Hematopoietic multipotent progenitor cell treated with erythropoietin and hydrocortisone succinate and interleukin-3 and kit ligand, for 6 days (in vitro differentiated cells): Measurements from ENCODE around the gene SPSB2.

ENCODE experiments used
- DNase-seq: peaks from one replicate; pipeline ENCODE4 v3.0.0-alpha.2; 2015

SPSB2 gene

GRCh38 chr12:6849976-6850560, 23.0 kb downstream of the SPSB2 start:
- DNase-seq, result no peak

- no peak for DNase-seq
Measured at GRCh38 chr12:6849427-6849826, 23.7 kb downstream of the SPSB2 start.

DNA sequence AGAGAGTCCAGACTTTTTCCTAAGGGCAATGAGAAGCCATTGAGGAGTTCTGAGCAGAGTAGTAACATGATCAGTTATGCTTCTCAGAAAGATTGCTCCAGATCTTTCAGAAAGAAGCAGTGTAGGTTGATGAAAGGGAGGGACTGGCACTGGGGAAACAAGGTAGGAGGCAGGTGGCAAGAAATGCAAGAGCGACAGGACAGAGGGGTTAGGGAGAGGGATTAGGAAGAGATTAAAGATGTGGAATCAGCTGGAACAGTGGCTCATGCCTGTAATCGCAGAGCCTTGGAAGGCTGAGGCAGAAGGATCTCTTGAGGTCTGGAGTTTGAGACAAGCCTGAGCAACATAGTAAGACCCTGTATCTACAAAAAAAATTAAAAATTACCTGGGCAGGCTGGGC, 25.4 kb downstream of the SPSB2 start:
- DNase-seq, result no peak

DNA sequence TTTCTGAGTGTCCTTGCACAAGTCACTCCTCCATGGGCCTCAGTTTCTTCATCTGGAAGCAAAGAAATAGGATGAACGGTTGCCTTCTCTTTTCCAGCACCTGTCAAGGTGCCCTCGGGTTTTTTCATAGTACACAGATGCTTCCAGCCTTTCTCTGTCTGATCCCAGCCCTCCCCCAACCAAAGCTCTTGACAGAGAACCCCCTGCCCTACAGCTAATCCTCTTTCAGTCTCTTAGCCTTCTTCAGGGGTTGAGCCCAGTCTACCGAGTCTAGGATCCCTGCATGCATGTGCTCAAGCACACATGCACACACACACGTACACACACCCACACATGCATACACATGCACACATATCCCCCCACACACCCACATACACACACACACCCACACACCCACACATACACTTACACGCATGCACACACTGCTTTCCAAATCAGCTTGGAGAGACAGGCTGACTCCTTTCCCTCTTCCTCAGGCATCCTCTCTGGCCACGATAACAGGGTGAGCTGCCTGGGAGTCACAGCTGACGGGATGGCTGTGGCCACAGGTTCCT, 26.7 kb downstream of the SPSB2 start:
- DNase-seq, result no peak

DNA sequence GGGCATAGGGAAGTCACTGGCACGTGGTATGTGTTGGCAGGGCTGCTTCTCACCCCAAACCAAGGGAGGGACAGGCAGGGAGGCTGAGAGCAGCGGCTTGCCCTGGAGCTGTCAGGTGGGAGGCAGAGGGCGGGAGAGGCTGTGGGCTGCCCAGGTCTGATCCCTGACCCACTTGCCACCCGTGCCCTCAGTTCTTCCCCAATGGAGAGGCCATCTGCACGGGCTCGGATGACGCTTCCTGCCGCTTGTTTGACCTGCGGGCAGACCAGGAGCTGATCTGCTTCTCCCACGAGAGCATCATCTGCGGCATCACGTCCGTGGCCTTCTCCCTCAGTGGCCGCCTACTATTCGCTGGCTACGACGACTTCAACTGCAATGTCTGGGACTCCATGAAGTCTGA, 27.7 kb downstream of the SPSB2 start:
- DNase-seq, result no peak

DNA sequence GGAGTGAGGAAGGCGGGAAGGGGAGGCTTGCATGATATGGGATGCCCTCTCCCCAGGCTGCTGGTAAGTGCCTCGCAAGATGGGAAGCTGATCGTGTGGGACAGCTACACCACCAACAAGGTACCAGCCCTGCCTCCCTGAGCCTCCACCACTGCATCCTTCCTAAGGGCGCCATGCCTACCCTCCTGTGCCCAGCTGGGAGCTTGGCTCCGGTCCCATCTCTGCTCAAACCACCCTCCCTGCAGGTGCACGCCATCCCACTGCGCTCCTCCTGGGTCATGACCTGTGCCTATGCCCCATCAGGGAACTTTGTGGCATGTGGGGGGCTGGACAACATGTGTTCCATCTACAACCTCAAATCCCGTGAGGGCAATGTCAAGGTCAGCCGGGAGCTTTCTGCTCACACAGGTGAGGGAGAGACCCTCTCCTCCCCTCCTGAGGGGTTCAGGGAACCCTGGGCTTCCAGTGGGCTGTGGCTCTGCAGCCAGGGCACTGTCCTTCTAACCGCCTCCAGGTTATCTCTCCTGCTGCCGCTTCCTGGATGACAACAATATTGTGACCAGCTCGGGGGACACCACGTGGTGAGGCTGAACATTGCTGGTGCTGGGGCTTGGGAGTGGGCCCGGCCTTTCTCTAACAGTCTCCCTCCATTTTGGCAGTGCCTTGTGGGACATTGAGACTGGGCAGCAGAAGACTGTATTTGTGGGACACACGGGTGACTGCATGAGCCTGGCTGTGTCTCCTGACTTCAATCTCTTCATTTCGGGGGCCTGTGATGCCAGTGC, 29.8 kb downstream of the SPSB2 start:
- peak; percentile 65 for DNase-seq

DNA sequence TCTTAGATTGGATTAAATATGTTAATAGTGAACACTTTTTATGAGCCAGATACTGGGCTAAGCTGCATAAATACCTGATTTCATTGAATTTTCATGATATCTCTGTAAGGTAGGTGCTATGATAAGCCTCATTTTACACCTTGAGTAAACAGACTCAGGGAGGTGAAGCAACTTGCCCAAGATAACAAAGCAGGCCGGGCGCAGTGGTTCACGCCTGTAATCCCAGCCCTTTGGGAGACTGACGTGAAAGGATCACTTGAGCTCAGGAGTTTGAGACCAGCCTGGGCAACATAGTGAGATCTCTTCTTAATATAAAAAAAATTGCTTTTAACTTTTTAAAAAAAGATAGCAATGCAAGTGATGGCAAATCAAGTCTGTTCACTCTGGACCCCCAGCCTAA, 31.0 kb downstream of the SPSB2 start:
- no peak for DNase-seq

GRCh38 chr12:6840761-6841515, 32.2 kb downstream of the SPSB2 start, which contains the start of gene GNB3:
GNB3 (plus strand) TSS chr12:6840925; CDS start chr12:6841288, 363 bp downstream.
- DNase-seq, result no peak

- DNase-seq, result peak; percentile 33
Measured at GRCh38 chr12:6840330-6840729, 32.8 kb downstream of the SPSB2 start.

DNA sequence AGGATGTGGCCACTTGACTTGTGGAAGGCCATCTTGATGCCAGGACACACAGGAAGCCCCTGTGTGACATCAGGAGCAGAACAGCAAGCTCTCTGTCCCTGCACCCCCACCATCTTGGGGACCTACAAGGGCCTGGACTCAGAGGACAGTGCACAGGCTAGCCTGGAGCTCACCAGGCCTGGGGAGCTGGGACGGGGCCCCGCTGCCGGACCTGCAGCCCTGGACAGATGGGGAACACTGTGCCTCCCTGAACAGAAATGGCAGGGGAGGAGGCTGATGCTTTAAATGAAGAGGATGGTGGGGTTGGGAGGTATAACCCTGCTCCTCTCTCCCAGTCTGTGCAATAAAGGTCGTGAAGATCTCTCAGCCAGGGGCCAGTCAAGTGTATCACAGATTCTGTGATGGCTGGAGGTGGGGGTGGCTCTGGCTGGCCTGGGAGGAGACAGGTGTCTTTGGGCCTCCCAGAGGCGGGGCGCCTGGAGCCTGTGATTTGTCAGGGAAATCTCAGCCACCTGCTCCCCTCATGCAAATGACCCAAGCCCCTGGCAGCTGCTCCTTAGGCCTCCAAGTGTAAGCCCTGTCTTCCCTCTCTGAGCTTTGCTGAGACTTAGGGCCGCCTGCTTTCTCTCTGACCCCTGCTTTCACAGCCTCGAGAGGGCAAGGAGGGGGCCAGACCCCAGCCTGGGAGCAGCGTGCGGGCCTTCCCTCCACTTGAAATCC, 33.5 kb downstream of the SPSB2 start:
- no peak for DNase-seq

- DNase-seq, result no peak
Measured at GRCh38 chr12:6838854-6839253, 34.2 kb downstream of the SPSB2 start.

DNA sequence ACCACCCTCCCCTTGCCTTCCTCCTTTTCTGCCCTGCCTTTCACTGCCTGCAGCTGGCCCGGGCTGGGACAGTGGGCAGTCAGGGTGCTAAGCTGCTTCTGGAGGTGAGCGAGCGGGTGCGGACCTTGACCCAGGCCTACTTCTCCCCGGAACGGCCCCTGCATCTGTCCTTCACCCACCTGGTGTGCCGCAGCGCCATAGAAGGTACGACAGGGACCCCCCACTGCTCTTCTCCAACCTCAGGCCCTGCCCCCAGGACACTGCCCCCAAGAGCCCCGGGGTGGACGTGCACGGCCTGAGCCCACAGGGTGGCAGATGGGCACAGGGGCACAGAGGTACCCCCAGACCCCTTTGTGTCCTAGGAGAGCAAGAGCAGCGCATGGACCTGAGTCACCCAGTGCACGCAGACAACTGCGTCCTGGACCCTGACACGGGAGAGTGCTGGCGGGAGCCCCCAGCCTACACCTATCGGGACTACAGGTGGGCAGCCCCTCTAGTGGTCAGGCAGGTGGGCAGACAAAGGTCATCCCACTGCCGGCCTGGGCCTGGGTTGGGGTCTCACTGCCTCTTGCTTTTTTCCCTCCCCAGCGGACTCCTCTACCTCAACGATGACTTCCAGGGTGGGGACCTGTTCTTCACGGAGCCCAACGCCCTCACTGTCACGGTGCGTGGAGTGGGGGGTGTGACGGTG, 35.6 kb downstream of the SPSB2 start:
- DNase-seq, result no peak

DNA sequence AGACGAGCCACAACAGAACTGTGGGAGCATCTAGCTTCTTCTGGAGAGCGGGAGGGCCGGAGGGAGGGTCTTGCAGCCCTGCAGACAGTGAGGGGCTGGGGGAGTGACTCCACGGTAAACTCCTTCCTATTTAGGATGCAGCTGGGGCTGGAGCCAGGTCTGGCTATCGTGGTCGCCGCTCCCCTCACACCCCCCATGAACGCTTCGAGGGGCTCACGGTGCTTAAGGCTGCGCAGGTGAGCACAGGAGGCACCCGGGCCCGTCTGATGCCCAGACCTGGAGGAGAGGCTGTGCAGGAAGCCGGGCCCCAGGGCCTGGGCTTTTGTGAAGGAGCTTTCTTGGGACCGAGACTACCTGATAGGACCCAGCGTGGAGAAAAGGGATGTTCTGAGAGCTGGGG, 36.3 kb downstream of the SPSB2 start:
- no peak for DNase-seq

DNA sequence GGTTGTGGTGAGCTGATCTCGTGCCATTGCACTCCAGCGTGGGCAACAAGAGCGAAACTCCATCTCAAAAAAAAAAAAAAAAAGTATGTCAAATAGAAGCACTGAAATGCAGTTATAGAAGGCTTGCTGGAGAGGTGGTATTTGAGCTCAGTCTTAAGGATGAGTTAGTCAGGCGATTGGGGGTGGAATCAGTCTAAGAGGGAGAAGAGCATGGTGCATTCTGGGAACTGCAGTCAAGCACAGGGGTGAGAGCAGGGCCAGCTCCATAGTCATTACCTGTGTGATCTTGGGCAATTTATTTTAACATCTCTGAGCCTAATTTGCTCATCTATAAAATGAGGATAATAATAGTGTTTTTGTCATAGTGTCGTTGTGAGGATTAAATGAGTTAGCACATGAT, 38.2 kb downstream of the SPSB2 start:
- no peak for DNase-seq

- DNase-seq, result no peak
Measured at GRCh38 chr12:6834254-6834653, 38.8 kb downstream of the SPSB2 start.

DNA sequence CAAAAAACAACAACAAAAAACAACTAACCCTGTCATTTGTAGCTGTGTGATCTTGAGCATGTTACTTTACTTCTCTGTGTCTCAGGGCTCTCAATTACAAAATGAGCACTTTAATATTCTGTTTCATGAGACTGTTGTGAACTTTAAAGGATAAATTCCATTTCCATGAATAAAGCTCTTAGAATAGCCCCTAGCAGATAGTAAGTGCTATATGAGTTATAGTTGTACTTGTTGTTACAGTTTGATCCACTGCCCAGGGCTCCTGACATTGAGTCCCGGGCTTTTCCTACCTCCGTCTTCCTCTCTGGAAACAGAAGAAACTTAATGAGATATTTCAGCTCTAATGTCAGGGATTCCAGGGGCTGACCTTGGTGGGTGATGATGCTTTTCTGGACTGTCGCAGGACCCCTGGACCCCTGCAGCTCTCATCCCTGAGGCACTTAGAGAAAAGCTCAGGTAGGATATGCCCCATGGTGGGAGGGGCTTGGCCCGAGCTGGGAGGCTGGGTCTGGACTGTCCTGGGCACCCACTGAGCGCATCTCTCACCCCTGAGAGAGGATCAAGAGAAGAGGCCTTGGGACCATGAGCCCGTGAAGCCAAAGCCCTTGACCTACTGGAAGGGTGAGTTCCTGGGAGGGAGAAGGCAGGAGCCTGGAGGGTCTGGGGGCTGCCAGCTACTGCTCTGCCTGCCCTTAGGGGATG, 39.8 kb downstream of the SPSB2 start:
- no peak for DNase-seq

DNA sequence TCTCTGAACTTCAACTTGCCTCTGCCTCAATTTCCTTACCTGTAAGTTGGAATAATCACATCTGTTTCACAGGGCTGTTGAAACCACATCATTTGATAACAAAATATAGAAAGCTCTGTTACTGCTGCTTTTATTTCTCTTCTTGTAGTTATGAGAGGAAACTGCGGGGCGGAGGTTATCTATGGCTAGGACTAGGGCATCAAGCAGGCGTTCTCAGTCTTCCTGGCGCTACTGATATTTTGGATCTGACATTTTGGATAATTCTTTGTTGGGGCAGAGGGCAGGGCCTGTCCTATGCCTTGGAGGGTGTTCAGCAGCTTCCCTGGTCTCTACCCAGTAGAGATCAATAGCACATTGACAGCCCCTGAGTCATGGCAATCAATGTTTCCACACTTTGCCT, 41.0 kb downstream of the SPSB2 start:
- DNase-seq, result no peak

- DNase-seq, result no peak
Measured at GRCh38 chr12:6831450-6831995, 41.6 kb downstream of the SPSB2 start.

GRCh38 chr12:6830999-6831398, 42.1 kb downstream of the SPSB2 start:
- DNase-seq, result no peak

DNA sequence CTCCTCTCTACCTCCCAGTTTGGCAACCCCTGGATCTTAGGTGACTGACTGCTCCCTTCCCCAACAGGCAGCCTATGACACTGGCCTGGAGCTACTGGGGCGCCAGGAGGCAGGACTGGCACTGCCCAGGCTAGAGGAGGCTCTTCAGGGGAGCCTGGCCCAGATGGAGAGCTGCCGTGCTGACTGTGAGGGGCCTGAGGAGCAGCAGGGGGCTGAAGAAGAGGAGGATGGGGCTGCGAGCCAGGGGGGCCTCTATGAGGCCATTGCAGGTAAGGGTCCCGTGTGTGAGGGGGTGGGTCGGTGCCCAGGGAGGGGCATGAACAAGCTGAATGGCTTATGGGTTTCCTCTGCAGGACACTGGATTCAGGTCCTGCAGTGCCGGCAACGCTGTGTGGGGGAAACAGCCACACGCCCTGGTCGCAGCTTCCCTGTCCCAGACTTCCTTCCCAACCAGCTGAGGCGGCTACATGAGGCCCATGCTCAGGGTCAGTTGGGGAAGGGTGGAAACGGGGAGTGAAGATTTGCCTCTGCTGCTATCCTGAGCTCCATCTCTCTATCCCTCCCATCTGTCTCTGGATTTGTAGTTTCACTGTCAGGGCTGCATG, 42.7 kb downstream of the SPSB2 start:
- no peak for DNase-seq
